Measurements from ENCODE around the gene DOC2B. TPM values are rescaled to one million over a fixed set of nuclear protein-coding genes. Genes with fewer than 3 reads are reported as not detected.

The DOC2B gene
- total RNA-seq, 1 experiment from 2014 or later, result 15.2 TPM

- no peak overlapping the region for H3K9ac ChIP-seq (ENCODE audit: low read length)
- H3K9me2 ChIP-seq (ENCODE audit: insufficient read depth), result no peaks in the 10 kb centered on the region
- no peak overlapping the region for H3K27ac ChIP-seq (ENCODE audit: low read depth, low read length)
- H3K79me2 ChIP-seq (ENCODE audit: insufficient read depth, low read length), result no peaks in the 10 kb centered on the region
- POLR2A ChIA-PET, result no interaction called here
- H3K27me3 ChIP-seq (ENCODE audit: insufficient read depth, low read length), result no peaks in the 10 kb centered on the region
- H2AFZ ChIP-seq (ENCODE audit: low read depth, low read length, poor library complexity, severe bottlenecking), result no peak overlapping the region
- DNase-seq (ENCODE audit: low read depth, low spot score) (no peak), ATAC-seq (no peak)
- no peaks in the 10 kb centered on the region for H3K9me3 ChIP-seq (ENCODE audit: control insufficient read depth in 1 of 2, insufficient read depth in 1 of 2, low read depth in 1 of 2, low read length in 2 of 2)
- H3K4me2 ChIP-seq (ENCODE audit: low read length), result no peak overlapping the region
- H3K4me3 ChIP-seq (replicated peaks in 1 of 2; ENCODE audit: low read depth in 1 of 2, low read length in 2 of 2), result no peak overlapping the region
- H3K4me1 ChIP-seq (ENCODE audit: control insufficient read depth in 1 of 2, insufficient read depth in 2 of 2, low read length in 2 of 2), result no peaks in the 10 kb centered on the region
- TF ChIP-seq RAD21 (IDR thresholded peaks at IDR 0.05; ENCODE audit: low read depth), result no peak
- TF ChIP-seq CTCF (IDR thresholded peaks at IDR 0.05 in 2 of 3, conservative IDR thresholded peaks at IDR 0.05 in 1 of 3; ENCODE audit: borderline replicate concordance in 1 of 3, insufficient read depth in 1 of 3, low read depth in 2 of 3, low read length in 2 of 3), result no peak
- no peak for TF ChIP-seq EZH2 (IDR thresholded peaks at IDR 0.05)
- TF ChIP-seq POLR2AphosphoS5 (IDR thresholded peaks at IDR 0.05; ENCODE audit: low read depth, low read length), result no peak
- no peak for TF ChIP-seq FOSL1 (IDR thresholded peaks at IDR 0.05; ENCODE audit: low read depth)
- no peak for TF ChIP-seq JUND (IDR thresholded peaks at IDR 0.05)
- TF ChIP-seq REST (IDR thresholded peaks at IDR 0.05; ENCODE audit: low read depth), result no peak
- no peak for TF ChIP-seq CBX3 (IDR thresholded peaks at IDR 0.05; ENCODE audit: low read depth)
- no peak for TF ChIP-seq ATF3 (IDR thresholded peaks at IDR 0.05)
- no peak for TF ChIP-seq EGR1 (IDR thresholded peaks at IDR 0.05; ENCODE audit: low read depth)
- no peak for TF ChIP-seq ZNF274 (IDR thresholded peaks at IDR 0.05; ENCODE audit: low read depth, low read length)
- TF ChIP-seq SP1 (IDR thresholded peaks at IDR 0.05; ENCODE audit: low read depth), result no peak
- no peak for TF ChIP-seq ZBTB33 (IDR thresholded peaks at IDR 0.05; ENCODE audit: extremely low read depth, insufficient replicate concordance, low read length)
- no peak for TF ChIP-seq SIN3A (IDR thresholded peaks at IDR 0.05; ENCODE audit: low read depth)
- TF ChIP-seq POLR2A (IDR thresholded peaks at IDR 0.05; ENCODE audit: borderline replicate concordance, extremely low read depth, insufficient read depth, insufficient read length), result no peak
- RAD21 ChIA-PET (ENCODE audit: low non-redundant PET in 1 of 2, low total read pairs in 2 of 2, uncharacterized antibody in 2 of 2, unreplicated experiment in 2 of 2), result no interaction called here
- intact Hi-C loops (cut with micrococcal nuclease), result no loop called here
- no TSS peak for BruUV-seq (replicated peaks)
- CTCF ChIA-PET, result no interaction called here
- H3K36me3 ChIP-seq (ENCODE audit: control insufficient read depth in 1 of 2, insufficient read depth in 2 of 2, low read length in 2 of 2), result no peaks in the 10 kb centered on the region
- H4K20me1 ChIP-seq (ENCODE audit: insufficient read depth), result no peaks in the 10 kb centered on the region
These were observed 8.0 kb upstream of the DOC2B start for GRCh38 chr17:189444-189843.

Data from HCT116 (cell line).